ENCODE measurements around the gene ABLIM2.

Gene ABLIM2

DNA sequence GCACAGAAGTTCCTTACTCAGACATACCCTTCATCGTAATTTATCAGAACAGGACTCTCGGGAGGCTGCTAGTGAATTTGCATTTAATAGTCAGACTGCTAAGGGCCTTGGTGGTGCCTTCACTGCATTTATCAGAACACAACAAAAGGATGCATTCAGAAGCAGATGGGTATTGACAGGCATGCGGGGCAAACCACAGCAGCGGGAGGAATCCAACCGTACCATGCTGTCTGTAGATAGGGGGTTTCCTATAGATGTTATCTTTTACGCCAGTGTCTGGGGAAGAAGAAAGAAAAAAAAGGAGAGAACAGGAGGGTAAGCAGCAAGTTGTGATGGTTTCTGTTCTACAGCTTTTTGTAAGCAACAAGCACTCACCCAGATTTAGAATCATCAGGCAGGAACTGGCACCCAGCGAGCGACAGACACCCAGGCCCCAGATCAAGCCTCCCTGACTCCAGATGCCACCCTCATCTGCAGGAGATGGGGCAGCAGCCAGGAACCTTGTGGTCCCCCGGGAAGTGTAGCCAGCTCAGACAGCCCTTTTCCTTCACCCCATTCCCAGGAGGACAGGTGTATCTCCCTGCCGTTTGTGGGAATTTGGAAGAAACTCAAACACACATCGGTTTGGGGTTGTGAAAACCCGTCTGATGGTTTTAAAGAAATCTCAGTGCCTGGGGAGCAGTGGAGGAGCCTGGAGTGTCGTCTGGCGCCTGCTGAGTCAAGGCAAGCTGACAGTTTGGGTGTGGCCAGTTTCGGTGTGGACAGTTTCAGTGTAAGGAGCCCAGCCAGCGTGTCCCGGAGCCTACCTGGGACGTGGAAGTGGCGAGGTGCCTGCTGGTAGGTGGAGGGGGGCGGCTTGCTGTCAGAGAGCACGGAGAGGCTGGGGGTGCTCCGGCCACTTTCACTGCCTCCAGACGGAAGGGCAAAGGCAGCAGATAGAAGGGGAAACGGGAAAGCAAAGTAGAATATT, 138.9 kb downstream of the ABLIM2 start:
- Histone ChIP-seq H3K9me2 (replicated peaks; ENCODE audit: insufficient read depth, low read length) (no peaks in the 10 kb centered on the region), H3K79me2 (ENCODE audit: insufficient read depth, low read length) (no peaks in the 10 kb centered on the region), H3F3A (ENCODE audit: insufficient read depth) (no peaks in the 10 kb centered on the region), H3K27ac (ENCODE audit: low read depth, low read length) (no peak overlapping the region), H3K27me3 (ENCODE audit: low read length) (no peaks in the 10 kb centered on the region), H4K20me1 (ENCODE audit: low read depth, low read length) (no peaks in the 10 kb centered on the region), H3K4me3 (ENCODE audit: insufficient read depth, low read length, poor library complexity, severe bottlenecking) (no peak overlapping the region), H3K4me2 (ENCODE audit: low read depth, low read length, poor library complexity, severe bottlenecking) (no peak overlapping the region), H2AFZ (ENCODE audit: low read depth, low read length, severe bottlenecking) (no peak overlapping the region), H3K9me3 (ENCODE audit: insufficient read depth, low read length) (no peaks in the 10 kb centered on the region), H3K9ac (ENCODE audit: low read length) (no peak overlapping the region), H3K36me3 (ENCODE audit: low read length) (no peaks in the 10 kb centered on the region)
- no peak for TF ChIP-seq EZH2phosphoT487 (conservative IDR thresholded peaks at IDR 0.05; ENCODE audit: low read length)
- TF ChIP-seq, protein P1, sequence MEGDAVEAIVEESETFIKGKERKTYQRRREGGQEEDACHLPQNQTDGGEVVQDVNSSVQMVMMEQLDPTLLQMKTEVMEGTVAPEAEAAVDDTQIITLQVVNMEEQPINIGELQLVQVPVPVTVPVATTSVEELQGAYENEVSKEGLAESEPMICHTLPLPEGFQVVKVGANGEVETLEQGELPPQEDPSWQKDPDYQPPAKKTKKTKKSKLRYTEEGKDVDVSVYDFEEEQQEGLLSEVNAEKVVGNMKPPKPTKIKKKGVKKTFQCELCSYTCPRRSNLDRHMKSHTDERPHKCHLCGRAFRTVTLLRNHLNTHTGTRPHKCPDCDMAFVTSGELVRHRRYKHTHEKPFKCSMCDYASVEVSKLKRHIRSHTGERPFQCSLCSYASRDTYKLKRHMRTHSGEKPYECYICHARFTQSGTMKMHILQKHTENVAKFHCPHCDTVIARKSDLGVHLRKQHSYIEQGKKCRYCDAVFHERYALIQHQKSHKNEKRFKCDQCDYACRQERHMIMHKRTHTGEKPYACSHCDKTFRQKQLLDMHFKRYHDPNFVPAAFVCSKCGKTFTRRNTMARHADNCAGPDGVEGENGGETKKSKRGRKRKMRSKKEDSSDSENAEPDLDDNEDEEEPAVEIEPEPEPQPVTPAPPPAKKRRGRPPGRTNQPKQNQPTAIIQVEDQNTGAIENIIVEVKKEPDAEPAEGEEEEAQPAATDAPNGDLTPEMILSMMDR (IDR thresholded peaks at IDR 0.05; ENCODE audit: insufficient read depth, low read length, poor library complexity, severe bottlenecking), result no peak

DNA sequence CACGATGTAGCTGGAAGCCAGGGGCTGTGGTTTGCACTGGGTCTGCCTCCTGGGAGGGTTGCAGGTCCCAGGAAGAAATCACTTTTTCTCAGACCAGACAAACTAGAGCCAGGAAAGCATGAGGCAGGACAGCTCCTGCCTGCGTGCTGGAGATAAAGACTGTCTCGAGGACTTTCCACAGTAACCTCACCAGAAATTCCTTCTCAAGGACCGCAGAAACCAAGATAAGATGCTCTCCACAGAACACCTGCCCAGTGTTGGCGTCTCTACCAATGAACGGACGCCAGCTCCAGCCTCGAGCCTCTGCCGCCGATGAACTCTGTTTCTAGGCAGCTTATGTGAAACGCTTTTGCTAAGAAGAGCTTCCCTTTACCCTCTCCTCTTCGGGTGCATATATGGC, 142.1 kb downstream of the ABLIM2 start:
- Histone ChIP-seq H3K9me3 (ENCODE audit: insufficient read depth, low read length) (no peaks in the 10 kb centered on the region), H3F3A (ENCODE audit: insufficient read depth) (no peaks in the 10 kb centered on the region), H4K20me1 (ENCODE audit: low read depth, low read length) (no peaks in the 10 kb centered on the region), H3K9ac (ENCODE audit: low read length) (no peak overlapping the region), H3K9me2 (replicated peaks; ENCODE audit: insufficient read depth, low read length) (no peaks in the 10 kb centered on the region), H3K4me3 (ENCODE audit: insufficient read depth, low read length, poor library complexity, severe bottlenecking) (no peak overlapping the region), H3K4me2 (ENCODE audit: low read depth, low read length, poor library complexity, severe bottlenecking) (no peak overlapping the region), H3K27ac (ENCODE audit: low read depth, low read length) (no peak overlapping the region), H3K79me2 (ENCODE audit: insufficient read depth, low read length) (no peaks in the 10 kb centered on the region), H2AFZ (ENCODE audit: low read depth, low read length, severe bottlenecking) (no peak overlapping the region), H3K27me3 (ENCODE audit: low read length) (no peaks in the 10 kb centered on the region), H3K36me3 (ENCODE audit: low read length) (no peaks in the 10 kb centered on the region)
- no peak for TF ChIP-seq EZH2phosphoT487 (conservative IDR thresholded peaks at IDR 0.05; ENCODE audit: low read length)
- TF ChIP-seq, protein P1 (IDR thresholded peaks at IDR 0.05; ENCODE audit: insufficient read depth, low read length, poor library complexity, severe bottlenecking), result no peak

DNA sequence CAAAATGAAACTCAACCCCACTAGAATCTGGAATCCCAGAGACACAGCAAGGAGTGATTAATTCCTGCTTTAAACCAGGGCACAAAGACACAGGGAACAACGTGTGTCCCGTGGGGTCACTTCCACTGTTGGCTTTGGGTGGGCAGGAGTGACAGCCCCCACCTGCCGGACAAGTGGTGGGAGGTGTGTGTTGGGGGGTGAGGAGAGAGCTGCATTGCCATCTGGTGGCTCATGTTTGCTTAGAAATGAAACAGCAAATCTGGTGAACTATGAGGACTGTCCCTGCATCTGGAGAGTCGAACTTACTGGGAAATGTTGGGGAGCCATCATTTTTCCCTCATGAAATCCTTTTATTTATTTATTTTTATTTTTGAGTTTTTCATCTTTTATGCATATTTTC, 143.1 kb downstream of the ABLIM2 start:
- Histone ChIP-seq H3K9me2 (replicated peaks; ENCODE audit: insufficient read depth, low read length) (no peaks in the 10 kb centered on the region), H4K20me1 (ENCODE audit: low read depth, low read length) (no peaks in the 10 kb centered on the region), H3K27me3 (ENCODE audit: low read length) (no peaks in the 10 kb centered on the region), H3K79me2 (ENCODE audit: insufficient read depth, low read length) (no peaks in the 10 kb centered on the region), H3F3A (ENCODE audit: insufficient read depth) (no peaks in the 10 kb centered on the region), H3K36me3 (ENCODE audit: low read length) (no peaks in the 10 kb centered on the region), H3K9me3 (ENCODE audit: insufficient read depth, low read length) (no peaks in the 10 kb centered on the region), H3K4me3 (ENCODE audit: insufficient read depth, low read length, poor library complexity, severe bottlenecking) (no peak overlapping the region), H2AFZ (ENCODE audit: low read depth, low read length, severe bottlenecking) (no peak overlapping the region), H3K27ac (ENCODE audit: low read depth, low read length) (no peak overlapping the region), H3K4me2 (ENCODE audit: low read depth, low read length, poor library complexity, severe bottlenecking) (no peak overlapping the region), H3K9ac (ENCODE audit: low read length) (no peak overlapping the region)
- TF ChIP-seq, protein P1 (IDR thresholded peaks at IDR 0.05; ENCODE audit: insufficient read depth, low read length, poor library complexity, severe bottlenecking), result no peak
- TF ChIP-seq EZH2phosphoT487 (conservative IDR thresholded peaks at IDR 0.05; ENCODE audit: low read length), result no peak
